Measurements from ENCODE around the gene CMAS. TPM values are rescaled to one million over a fixed set of nuclear protein-coding genes. Genes with fewer than 3 reads are reported as not detected.

The CMAS gene
- total RNA-seq = 21.8 and 22.6 TPM in 2 replicates

GRCh38 chr12:22046090-22046967 lies at the start of gene CMAS:
Gene CMAS (plus strand): TSS chr12:22046218. CDS start chr12:22046304, 86 bp downstream.

Other genes with a start within 250 kb of the CMAS start
- gene ABCC9, start 104.8 kb upstream of the CMAS start, total RNA-seq = under 0.01 and 0.11 TPM in 2 replicates

Measured in dermis lymphatic vessel endothelial cell (primary cell).